Measurements from ENCODE around the gene STAT6.

DNA sequence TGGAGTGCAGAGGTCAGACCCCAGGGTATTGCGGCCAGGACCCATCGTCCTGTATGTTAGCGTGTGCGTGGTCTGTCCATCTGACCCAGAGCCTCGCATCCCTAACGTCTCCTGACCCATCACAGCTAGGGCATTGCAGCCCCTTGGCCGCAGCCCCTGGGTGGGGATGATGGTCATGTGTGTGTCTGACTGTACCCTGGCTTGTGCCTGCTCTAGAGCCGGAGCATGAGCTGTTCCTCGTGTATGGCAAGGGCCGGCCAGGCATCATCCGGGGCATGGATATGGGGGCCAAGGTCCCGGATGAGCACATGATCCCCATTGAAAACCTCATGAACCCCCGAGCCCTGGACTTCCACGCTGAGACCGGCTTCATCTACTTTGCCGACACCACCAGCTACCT, 47.0 kb upstream of the STAT6 start:
- TF ChIP-seq, protein P1, sequence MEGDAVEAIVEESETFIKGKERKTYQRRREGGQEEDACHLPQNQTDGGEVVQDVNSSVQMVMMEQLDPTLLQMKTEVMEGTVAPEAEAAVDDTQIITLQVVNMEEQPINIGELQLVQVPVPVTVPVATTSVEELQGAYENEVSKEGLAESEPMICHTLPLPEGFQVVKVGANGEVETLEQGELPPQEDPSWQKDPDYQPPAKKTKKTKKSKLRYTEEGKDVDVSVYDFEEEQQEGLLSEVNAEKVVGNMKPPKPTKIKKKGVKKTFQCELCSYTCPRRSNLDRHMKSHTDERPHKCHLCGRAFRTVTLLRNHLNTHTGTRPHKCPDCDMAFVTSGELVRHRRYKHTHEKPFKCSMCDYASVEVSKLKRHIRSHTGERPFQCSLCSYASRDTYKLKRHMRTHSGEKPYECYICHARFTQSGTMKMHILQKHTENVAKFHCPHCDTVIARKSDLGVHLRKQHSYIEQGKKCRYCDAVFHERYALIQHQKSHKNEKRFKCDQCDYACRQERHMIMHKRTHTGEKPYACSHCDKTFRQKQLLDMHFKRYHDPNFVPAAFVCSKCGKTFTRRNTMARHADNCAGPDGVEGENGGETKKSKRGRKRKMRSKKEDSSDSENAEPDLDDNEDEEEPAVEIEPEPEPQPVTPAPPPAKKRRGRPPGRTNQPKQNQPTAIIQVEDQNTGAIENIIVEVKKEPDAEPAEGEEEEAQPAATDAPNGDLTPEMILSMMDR (IDR thresholded peaks at IDR 0.05; ENCODE audit: poor library complexity), result no peak
- no peak for TF ChIP-seq EZH2phosphoT487 (IDR thresholded peaks at IDR 0.05; ENCODE audit: low read depth, severe bottlenecking, unreplicated experiment)

Measured in hepatocyte (in vitro differentiated cells).